Glutamatergic neuron (in vitro differentiated cells): ENCODE measurements around the gene GSTM2. TPM values are rescaled to one million over a fixed set of nuclear protein-coding genes. Genes with fewer than 3 reads are reported as not detected.
A peak's percentile ranks its signal among the peaks of the same experiment; 100 is the strongest.
"Not testable (repeated sequence)": the region's sequence is repeated elsewhere in the genome, so short reads cannot be mapped to it uniquely, and the experiment has no call there.

Experiments
- DNase-seq: peaks from one replicate; pipeline ENCODE4 v3.0.0; 2022
- H3K27ac Mint-ChIP-seq: one replicate; pipeline ENCODE4 v1.8.0; 2020; ENCODE audit warnings: mild to moderate bottlenecking, mixed read lengths, inconsistent platforms; ENCODE audit not compliant: unreplicated experiment
- H3K27me3 Mint-ChIP-seq: one replicate; pipeline ENCODE4 v1.8.0; 2020; ENCODE audit warnings: mild to moderate bottlenecking, moderate library complexity, mixed read lengths, inconsistent platforms; ENCODE audit not compliant: unreplicated experiment
- H3K36me3 Mint-ChIP-seq: one replicate; pipeline ENCODE4 v1.8.0; 2020; ENCODE audit warnings: mild to moderate bottlenecking, mixed read lengths, inconsistent platforms; ENCODE audit not compliant: unreplicated experiment
- H3K4me1 Mint-ChIP-seq: one replicate; pipeline ENCODE4 v1.8.0; 2020; ENCODE audit warnings: mild to moderate bottlenecking, low read depth, mixed read lengths, inconsistent platforms; ENCODE audit not compliant: unreplicated experiment
- H3K4me3 Mint-ChIP-seq: one replicate; pipeline ENCODE4 v1.8.0; 2020; ENCODE audit warnings: mild to moderate bottlenecking, mixed read lengths, inconsistent platforms; ENCODE audit not compliant: unreplicated experiment
- H3K9me3 Mint-ChIP-seq: one replicate; pipeline ENCODE4 v1.8.0; 2020; ENCODE audit warnings: mild to moderate bottlenecking, moderate library complexity, mixed read lengths, inconsistent platforms; ENCODE audit not compliant: unreplicated experiment
- CTCF ChIP-seq: fragments of 200-600 bp; sonication (generic); IDR thresholded peaks from one replicate; pipeline ENCODE4 v1.5.0; 2021; ENCODE audit not compliant: partially characterized antibody, unreplicated experiment
- total RNA-seq: library from RNA; stranded (reverse); fragmentation: NEBNext Ultra II Directional; extraction: Animal tissue kit (Norgen Biotek cat#: 25700); gene quantifications from one replicate; pipeline ENCODE4 v1.2.1, GENCODE V29; 2021; ENCODE audit not compliant: unreplicated experiment

Gene GSTM2
- total RNA-seq, 1 donor from 2014 or later, result 33.6 TPM

GRCh38 chr1:109704173-109704572, 36.3 kb downstream of the GSTM2 start:
- no peak for DNase-seq
- H3K27ac Mint-ChIP-seq, result no peak overlapping the region
- no peaks in the 10 kb centered on the region for H3K4me1 Mint-ChIP-seq
- peaks cover 16% of the 10 kb centered on the region for H3K36me3 Mint-ChIP-seq
- no peak for TF ChIP-seq CTCF
- peaks cover 3% of the 10 kb centered on the region for H3K9me3 Mint-ChIP-seq
- H3K27me3 Mint-ChIP-seq, result peaks cover 5% of the 10 kb centered on the region
- H3K4me3 Mint-ChIP-seq, result no peak overlapping the region

GRCh38 chr1:109705411-109705810, 37.6 kb downstream of the GSTM2 start:
- Mint-ChIP-seq H3K27me3 (peaks cover 6% of the 10 kb centered on the region), H3K9me3 (peaks cover 6% of the 10 kb centered on the region), H3K4me3 (no peak overlapping the region), H3K4me1 (no peaks in the 10 kb centered on the region), H3K27ac (no peak overlapping the region), H3K36me3 (peaks cover 20% of the 10 kb centered on the region)
- DNase-seq, result no peak
- TF ChIP-seq CTCF, result no peak

- not testable (repeated sequence) for H3K4me3 Mint-ChIP-seq, H3K27me3 Mint-ChIP-seq, DNase-seq, H3K9me3 Mint-ChIP-seq, H3K27ac Mint-ChIP-seq, H3K4me1 Mint-ChIP-seq
- H3K36me3 Mint-ChIP-seq, result peaks cover 14% of the 10 kb centered on the region
These were observed 41.1 kb downstream of the GSTM2 start for GRCh38 chr1:109708949-109709348.

GRCh38 chr1:109709822-109710221, 42.0 kb downstream of the GSTM2 start:
- H3K27me3 Mint-ChIP-seq, result peaks cover 10% of the 10 kb centered on the region
- not testable (repeated sequence) for H3K9me3 Mint-ChIP-seq, DNase-seq, H3K27ac Mint-ChIP-seq, H3K4me1 Mint-ChIP-seq, H3K4me3 Mint-ChIP-seq
- peaks cover 14% of the 10 kb centered on the region for H3K36me3 Mint-ChIP-seq

- H3K4me3 Mint-ChIP-seq, result peak within 1 kb of the TSS; percentile 15
- H3K36me3 Mint-ChIP-seq, result peaks cover 14% of the 10 kb centered on the region
- H3K4me1 Mint-ChIP-seq, H3K9me3 Mint-ChIP-seq, H3K27ac Mint-ChIP-seq, DNase-seq: not testable (repeated sequence)
- peaks cover 14% of the 10 kb centered on the region for H3K27me3 Mint-ChIP-seq
These were observed 43.9 kb downstream of the GSTM2 start, which contains the start of gene GSTM5 for GRCh38 chr1:109711593-109712320. Gene GSTM5 (plus strand): TSS chr1:109712251. CDS start chr1:109712313, 62 bp downstream.

- peak overlapping the region; percentile 15 for H3K4me3 Mint-ChIP-seq
- no peak for TF ChIP-seq CTCF
- no peak overlapping the region for H3K27ac Mint-ChIP-seq
- no peak for DNase-seq
- H3K36me3 Mint-ChIP-seq, result peaks cover 14% of the 10 kb centered on the region
- peaks cover 12% of the 10 kb centered on the region for H3K27me3 Mint-ChIP-seq
- H3K9me3 Mint-ChIP-seq, result peaks cover 9% of the 10 kb centered on the region
- no peaks in the 10 kb centered on the region for H3K4me1 Mint-ChIP-seq
These were observed 44.5 kb downstream of the GSTM2 start for GRCh38 chr1:109712321-109712864.
